Endothelial cell of umbilical vein (primary cell): Measurements from ENCODE around the gene CHST8. TPM values are rescaled to one million over a fixed set of nuclear protein-coding genes. Genes with fewer than 3 reads are reported as not detected.

Source experiments
- BruUV-seq: library from RNA; stranded (reverse); fragments of 400-500 nt; replicated peaks from 2 replicates; lab custom pipeline; 2021; lab: Mats Ljungman, UMichigan
- CTCF ChIA-PET: fragments of 300-600, 350-600 bp; sonication (Branson Sonifier 250); formaldehyde crosslinking; loops from one replicate; lab custom pipeline; 2021; ENCODE audit warnings: antibody characterized with exemption, inconsistent platforms; lab: Charles Lee
- POLR2A ChIA-PET: fragments of 300-600, 350-600 bp; sonication (Branson Sonifier 250); formaldehyde crosslinking; loops from one replicate; lab custom pipeline; 2021; ENCODE audit warnings: antibody characterized with exemption, inconsistent platforms; lab: Charles Lee
- DNase-seq: peaks from one replicate; pipeline ENCODE4 v3.0.0-alpha.2; 2011; ENCODE audit warnings: low read depth, low spot score
- FAIRE-seq: peaks from 2 replicates; lab custom pipeline; 2011; peaks lifted over from hg19 to GRCh38; lab: Jason Lieb, UNC
- H2AFZ ChIP-seq: 2 replicates; pipeline ENCODE4 v1.6.0; 2012; ENCODE audit warnings: low read depth, low read length, control low read depth, inconsistent platforms
- H3K27ac ChIP-seq: 2 replicates; pipeline ENCODE4 v1.5.1; 2011; ENCODE audit warnings: low read depth, mild to moderate bottlenecking, control low read depth, low read length, moderate library complexity; ENCODE audit not compliant: insufficient read depth
- H3K27me3 ChIP-seq, 2 experiments: 2 replicates each; pipeline versions ENCODE4 v1.6.0 to v1.6.1; 2011; ENCODE audit warnings: low read length in 2 of 2, mixed read lengths in 1 of 2; ENCODE audit not compliant: control insufficient read depth in 2 of 2, insufficient read depth in 2 of 2
- H3K36me3 ChIP-seq, 2 experiments: 2 replicates in 1 of 2; 3 replicates in 1 of 2; pipeline ENCODE4 v1.5.1; 2011; ENCODE audit warnings: low read length in 2 of 2, mild to moderate bottlenecking in 1 of 2, moderate library complexity in 1 of 2; ENCODE audit not compliant: control insufficient read depth in 2 of 2, insufficient read depth in 2 of 2; ENCODE audit errors: extremely low read depth in 1 of 2
- H3K4me1 ChIP-seq: 3 replicates; pipeline ENCODE4 v1.5.1; 2011; ENCODE audit warnings: mild to moderate bottlenecking, low read length; ENCODE audit not compliant: control insufficient read depth, insufficient read depth; ENCODE audit errors: extremely low read depth
- H3K4me2 ChIP-seq: 2 replicates; pipeline ENCODE4 v1.6.1; 2011; ENCODE audit warnings: low read length, control low read depth, mixed read lengths; ENCODE audit not compliant: insufficient read depth
- H3K4me3 ChIP-seq, 3 experiments: fragments of 200-600 bp in 1 of 3; sonication (generic), shearing (Covaris generic) in 1 of 3; replicated peaks in 1 of 3; 2 replicates each; pipeline ENCODE4 v1.5.1; 2011 to 2016; ENCODE audit warnings: control low read depth in 3 of 3, low read length in 3 of 3, mild to moderate bottlenecking in 2 of 3, inconsistent platforms in 1 of 3, low read depth in 1 of 3, moderate library complexity in 1 of 3; ENCODE audit not compliant: insufficient read depth in 1 of 3
- H3K79me2 ChIP-seq: 2 replicates; pipeline ENCODE4 v1.6.0; 2012; ENCODE audit warnings: low read length, inconsistent platforms; ENCODE audit not compliant: control insufficient read depth, insufficient read depth
- H3K9ac ChIP-seq: replicated peaks from 2 replicates; pipeline ENCODE3; 2011; ENCODE audit warnings: low read length, control low read depth; ENCODE audit not compliant: insufficient read depth; ENCODE audit errors: extremely low read depth
- H3K9me1 ChIP-seq: replicated peaks from 3 replicates; pipeline ENCODE4 v1.6.0; 2011; ENCODE audit warnings: mild to moderate bottlenecking, low read length; ENCODE audit not compliant: control insufficient read depth, insufficient read depth; ENCODE audit errors: extremely low read depth
- H3K9me3 ChIP-seq: replicated peaks from 2 replicates; pipeline ENCODE4 v1.5.1; 2012; ENCODE audit warnings: low read length, inconsistent platforms; ENCODE audit not compliant: control insufficient read depth, insufficient read depth
- H4K20me1 ChIP-seq: replicated peaks from 2 replicates; pipeline ENCODE3; 2011; ENCODE audit warnings: mild to moderate bottlenecking, low read length; ENCODE audit not compliant: control insufficient read depth, insufficient read depth; ENCODE audit errors: extremely low read depth
- EZH2 ChIP-seq: IDR thresholded peaks from 2 replicates; pipeline ENCODE4 v1.6.1; 2012; ENCODE audit warnings: borderline replicate concordance, low read depth, mild to moderate bottlenecking, moderate library complexity, low read length, inconsistent platforms; ENCODE audit not compliant: severe bottlenecking
- FOS ChIP-seq: IDR thresholded peaks from 2 replicates; pipeline ENCODE4 v1.6.1; 2011; ENCODE audit warnings: mild to moderate bottlenecking, low read length, moderate library complexity, borderline replicate concordance; ENCODE audit not compliant: insufficient read depth
- GATA2 ChIP-seq: IDR thresholded peaks from 2 replicates; pipeline ENCODE4 v1.7.0; 2011; ENCODE audit warnings: low read depth, mild to moderate bottlenecking, moderate library complexity, mixed read lengths, low read length; ENCODE audit not compliant: insufficient read length, insufficient read depth
- JUN ChIP-seq: IDR thresholded peaks from 2 replicates; pipeline ENCODE4 v1.6.1; 2011; ENCODE audit warnings: borderline replicate concordance, low read depth; ENCODE audit not compliant: insufficient read length, insufficient read depth
- MAX ChIP-seq: IDR thresholded peaks from 2 replicates; pipeline ENCODE4 v1.6.1; 2011; ENCODE audit not compliant: insufficient read depth, insufficient read length
- MYC ChIP-seq: IDR thresholded peaks from one replicate; pipeline ENCODE4 v1.6.1; 2011; ENCODE audit warnings: mild to moderate bottlenecking, low read depth, low read length
- POLR2A ChIP-seq: IDR thresholded peaks from 2 replicates; pipeline ENCODE4 v1.6.1; 2012; ENCODE audit warnings: low read depth, mild to moderate bottlenecking, control low read depth, low read length
- POLR2AphosphoS5 ChIP-seq: IDR thresholded peaks from 2 replicates; pipeline ENCODE4 v1.6.1; 2012; ENCODE audit warnings: low read depth, mild to moderate bottlenecking, control low read depth, low read length, moderate library complexity; ENCODE audit not compliant: insufficient read depth
- dilution Hi-C: fragments of 300-500 bp; cut with MboI; formaldehyde crosslinking; loops from one replicate; pipeline ENCODE4 v1.15.0; 2019; ENCODE audit warnings: low sequenced_read_pairs; ENCODE audit not compliant: extremely low pct_ligation_motif_present
- intact Hi-C: fragments of 100-400 bp; cut with micrococcal nuclease; formaldehyde crosslinking; loops from one replicate; pipeline ENCODE4 v1.10.0; 2022
- polyA plus RNA-seq, 4 experiments: library from polyadenylated mRNA; depleted of rRNA in 3 of 4; stranded (reverse) in 3 of 4; unstranded in 1 of 4; fragments of >200 nt; gene quantifications; 2 replicates each; pipeline versions ENCODE4 v1.2.1 to v1.2.3, GENCODE V29; 2011 to 2012; ENCODE audit warnings: missing spikeins in 1 of 4
- total RNA-seq: library from RNA; stranded (reverse); gene quantifications from 2 replicates; pipeline ENCODE4 v1.2.3, GENCODE V29; 2021
- TF ChIP-seq, protein P1 (sequence below), 2 donors: IDR thresholded peaks; 1 replicate in 1 of 2; 2 replicates in 1 of 2; pipeline ENCODE4 v1.5.1; 2011; ENCODE audit warnings: low read length in 2 of 2, mild to moderate bottlenecking in 2 of 2, moderate library complexity in 2 of 2, control low read depth in 1 of 2, inconsistent platforms in 1 of 2, low read depth in 1 of 2; ENCODE audit not compliant: insufficient read depth in 1 of 2; ENCODE audit errors: extremely low read depth in 1 of 2

The CHST8 gene
- total and polyA plus RNA-seq, 2 donors (not counting 3 experiments of a cell fraction or from before 2014, with no cell fraction given), result not detected

GRCh38 chr19:33574824-33575223 lies 46.9 kb upstream of the CHST8 start:
- H3K4me1 ChIP-seq, result no peaks in the 10 kb centered on the region
- CTCF ChIA-PET, result no interaction called here
- dilution Hi-C loops, result no loop called here

DNA sequence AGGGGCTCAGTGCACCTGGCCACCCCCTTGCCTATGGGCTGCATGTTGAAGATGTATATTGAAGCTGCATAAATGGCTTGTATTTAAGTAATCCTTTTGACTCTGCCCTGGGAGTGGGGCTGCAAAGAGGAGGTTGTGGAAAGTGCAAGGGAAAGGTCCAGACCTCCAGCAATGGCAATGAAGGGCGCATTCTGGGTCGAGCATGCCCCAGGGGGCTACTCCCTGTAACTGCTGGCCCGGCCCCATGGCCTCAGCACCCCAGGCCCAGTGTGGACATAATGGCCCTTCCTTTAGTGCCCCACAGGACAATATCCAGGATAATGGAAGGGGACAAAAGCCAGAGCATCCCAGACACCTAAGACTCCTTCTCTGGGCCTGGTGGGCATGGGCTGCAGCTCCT lies 43.1 kb upstream of the CHST8 start:
- no peaks in the 10 kb centered on the region for H4K20me1 ChIP-seq
- ChIA-PET CTCF (no interaction called here), POLR2A (no interaction called here)
- no peaks in the 10 kb centered on the region for H3K27me3 ChIP-seq
- no peaks in the 10 kb centered on the region for H3K9me3 ChIP-seq
- no peak overlapping the region for H3K4me3 ChIP-seq
- DNase-seq, result no peak
- no peak overlapping the region for H2AFZ ChIP-seq
- no peaks in the 10 kb centered on the region for H3K79me2 ChIP-seq
- H3K4me2 ChIP-seq, result no peak overlapping the region
- H3K27ac ChIP-seq, result no peak overlapping the region
- TF ChIP-seq MAX, result no peak
- TF ChIP-seq, protein P1, sequence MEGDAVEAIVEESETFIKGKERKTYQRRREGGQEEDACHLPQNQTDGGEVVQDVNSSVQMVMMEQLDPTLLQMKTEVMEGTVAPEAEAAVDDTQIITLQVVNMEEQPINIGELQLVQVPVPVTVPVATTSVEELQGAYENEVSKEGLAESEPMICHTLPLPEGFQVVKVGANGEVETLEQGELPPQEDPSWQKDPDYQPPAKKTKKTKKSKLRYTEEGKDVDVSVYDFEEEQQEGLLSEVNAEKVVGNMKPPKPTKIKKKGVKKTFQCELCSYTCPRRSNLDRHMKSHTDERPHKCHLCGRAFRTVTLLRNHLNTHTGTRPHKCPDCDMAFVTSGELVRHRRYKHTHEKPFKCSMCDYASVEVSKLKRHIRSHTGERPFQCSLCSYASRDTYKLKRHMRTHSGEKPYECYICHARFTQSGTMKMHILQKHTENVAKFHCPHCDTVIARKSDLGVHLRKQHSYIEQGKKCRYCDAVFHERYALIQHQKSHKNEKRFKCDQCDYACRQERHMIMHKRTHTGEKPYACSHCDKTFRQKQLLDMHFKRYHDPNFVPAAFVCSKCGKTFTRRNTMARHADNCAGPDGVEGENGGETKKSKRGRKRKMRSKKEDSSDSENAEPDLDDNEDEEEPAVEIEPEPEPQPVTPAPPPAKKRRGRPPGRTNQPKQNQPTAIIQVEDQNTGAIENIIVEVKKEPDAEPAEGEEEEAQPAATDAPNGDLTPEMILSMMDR (IDR thresholded peaks at IDR 0.05; ENCODE audit: extremely low read depth in 1 of 2, insufficient read depth in 1 of 2, low read depth in 1 of 2, low read length in 2 of 2), result no peak
- no peak for TF ChIP-seq JUN
- TF ChIP-seq MYC, result no peak
- TF ChIP-seq GATA2, result no peak
- no peak for TF ChIP-seq POLR2A
- TF ChIP-seq FOS, result no peak
- TF ChIP-seq POLR2AphosphoS5, result no peak
- TF ChIP-seq EZH2, result no peak
- no peaks in the 10 kb centered on the region for H3K4me1 ChIP-seq
- no peak for FAIRE-seq
- intact Hi-C loops (no loop called here), dilution Hi-C loops (no loop called here)
- H3K9ac ChIP-seq, result no peak overlapping the region
- no peaks in the 10 kb centered on the region for H3K9me1 ChIP-seq
- H3K36me3 ChIP-seq, result no peaks in the 10 kb centered on the region
- BruUV-seq, result no TSS peak

More at GRCh38 chr19:33574824-33575223, 46.9 kb upstream of the CHST8 start:
- intact Hi-C loops, result no loop called here
- Histone ChIP-seq H2AFZ (no peak overlapping the region), H3K4me2 (no peak overlapping the region), H3K36me3 (no peaks in the 10 kb centered on the region), H3K9me3 (no peaks in the 10 kb centered on the region), H3K4me3 (no peak overlapping the region), H3K79me2 (no peaks in the 10 kb centered on the region), H3K9ac (no peak overlapping the region), H3K27me3 (no peaks in the 10 kb centered on the region), H3K9me1 (no peaks in the 10 kb centered on the region), H3K27ac (no peak overlapping the region), H4K20me1 (no peaks in the 10 kb centered on the region)
- TF ChIP-seq, protein P1 (IDR thresholded peaks at IDR 0.05; ENCODE audit: extremely low read depth in 1 of 2, insufficient read depth in 1 of 2, low read depth in 1 of 2, low read length in 2 of 2), result no peak
- no peak for TF ChIP-seq POLR2AphosphoS5
- TF ChIP-seq MYC, result no peak
- TF ChIP-seq EZH2, result no peak
- BruUV-seq, result no TSS peak
- DNase-seq (no peak), FAIRE-seq (no peak)
- POLR2A ChIA-PET, result no interaction called here
